HG03354 (cell line): ENCODE measurements around the gene ADRA1B.

Experiments used
- ATAC-seq: cut with Tn5 transposase; IDR thresholded peaks from one replicate; pipeline ENCODE4 v1.9.1; 2021; ENCODE audit warnings: mild to moderate bottlenecking; ENCODE audit not compliant: unreplicated experiment, poor library complexity, severe bottlenecking

ADRA1B gene

DNA sequence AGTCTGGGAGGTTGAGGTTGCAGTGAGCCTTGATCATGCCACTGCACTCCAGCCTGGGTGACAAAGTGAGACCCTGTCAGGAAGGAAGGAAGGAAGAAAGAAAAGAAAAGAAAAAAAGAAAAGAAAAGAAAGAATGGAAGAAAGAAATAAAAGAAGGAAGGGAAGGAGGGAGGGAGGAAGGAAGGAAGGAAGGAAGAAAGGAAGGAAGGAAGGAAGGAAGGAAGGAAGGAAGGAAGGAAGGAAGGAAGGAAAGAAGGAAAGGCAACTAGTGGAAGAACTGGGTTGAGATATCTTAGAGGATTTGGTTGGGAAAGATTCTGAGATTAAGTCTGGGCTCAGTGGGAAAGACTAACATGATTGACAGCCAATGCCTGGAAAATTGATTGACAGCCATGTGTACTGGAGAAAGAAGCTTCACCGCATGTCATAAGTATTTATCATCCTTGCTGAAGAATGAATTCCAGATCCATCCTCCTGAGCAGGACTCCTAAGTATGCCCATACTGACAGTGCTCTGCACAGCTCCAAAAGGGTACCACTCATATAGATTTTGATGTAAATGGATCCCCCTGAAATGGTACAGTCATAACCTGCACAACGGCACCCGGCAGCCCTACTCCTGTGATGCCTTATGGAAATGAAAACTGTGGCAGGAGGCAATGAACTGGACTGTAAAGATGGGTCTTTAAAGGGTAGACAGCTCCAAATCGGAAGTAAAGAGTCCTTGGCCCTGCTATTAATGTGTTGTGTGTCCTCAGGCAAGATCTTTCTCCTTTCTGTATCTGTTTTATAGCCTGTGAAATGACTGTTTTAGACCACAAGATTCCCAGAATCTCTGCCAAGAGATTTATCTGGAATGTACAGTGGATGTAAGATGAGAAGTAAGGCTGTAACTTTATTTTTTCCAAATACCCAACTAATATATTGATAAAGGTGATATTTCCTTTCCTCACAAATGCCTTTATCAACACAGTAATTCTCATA is 16.9 kb upstream of the ADRA1B start:
- no peak for ATAC-seq

DNA sequence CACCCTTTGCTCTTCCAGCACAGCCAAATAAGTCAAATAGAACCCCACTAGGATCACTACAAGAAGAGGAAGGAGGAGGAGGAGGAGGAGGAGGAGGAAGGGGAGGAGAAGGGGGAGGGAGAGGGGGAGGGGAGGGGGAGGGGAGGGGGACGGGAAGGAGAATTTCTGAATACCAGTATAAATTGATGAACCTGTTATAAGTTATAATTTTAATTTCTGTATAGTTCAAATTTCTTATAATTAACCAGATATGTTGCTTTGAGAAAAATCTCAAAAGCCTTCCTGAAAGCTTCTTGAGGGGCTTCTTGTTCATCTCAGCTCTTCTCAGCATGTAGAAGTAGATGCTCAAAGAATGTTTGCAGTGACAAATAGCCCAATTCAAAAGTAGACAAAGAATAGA is 15.0 kb upstream of the ADRA1B start:
- ATAC-seq, result no peak

DNA sequence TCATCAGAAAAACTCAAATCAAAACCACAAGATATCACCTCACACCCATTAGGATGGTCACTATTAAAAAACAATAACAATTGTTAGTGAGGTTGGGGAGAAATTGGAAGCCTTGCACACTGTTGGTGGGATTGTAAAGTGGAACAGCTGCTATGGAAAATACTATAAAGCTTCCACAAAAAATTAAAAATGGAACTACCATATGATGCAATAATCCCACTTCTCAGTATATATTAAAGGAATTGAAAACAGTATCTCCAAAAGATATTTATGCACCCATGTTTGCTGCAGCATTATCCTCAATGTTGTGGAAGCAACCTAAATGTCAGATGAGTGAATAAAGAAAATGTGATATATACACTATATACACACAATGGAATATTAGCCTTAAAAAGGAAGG is 14.5 kb upstream of the ADRA1B start:
- no peak for ATAC-seq

DNA sequence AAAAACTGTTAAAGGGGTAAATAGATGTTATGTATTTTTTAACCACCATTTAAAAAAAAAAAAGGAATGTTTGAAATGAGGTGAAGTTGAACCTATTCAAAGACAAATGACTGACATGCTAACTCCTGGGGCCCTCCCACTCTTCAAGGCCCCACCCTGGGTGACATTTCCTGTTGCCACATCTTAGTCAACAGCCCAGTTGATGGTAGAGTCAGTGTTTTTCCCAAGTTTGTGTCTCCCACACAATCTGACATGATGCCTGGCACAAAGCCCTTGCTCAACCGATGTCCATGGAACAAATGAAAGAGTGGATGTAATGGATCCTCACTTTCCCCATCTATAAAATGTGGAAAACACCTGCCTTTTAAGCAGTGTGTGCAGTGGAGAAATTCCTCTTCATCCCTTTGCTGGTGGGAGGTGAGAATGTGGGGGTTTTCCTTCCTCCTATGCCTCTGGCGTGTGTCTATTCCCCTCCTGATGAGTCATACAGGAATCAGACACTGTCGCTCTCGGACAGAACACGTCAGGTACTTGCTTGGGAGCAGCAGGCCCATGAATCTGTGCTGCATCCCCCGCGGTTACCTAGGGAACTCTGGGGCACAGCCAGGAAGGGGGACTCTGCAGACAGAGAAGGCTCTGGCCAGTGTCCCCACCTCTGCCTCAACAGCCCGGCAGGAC is 13.7 kb upstream of the ADRA1B start:
- ATAC-seq, result no peak

DNA sequence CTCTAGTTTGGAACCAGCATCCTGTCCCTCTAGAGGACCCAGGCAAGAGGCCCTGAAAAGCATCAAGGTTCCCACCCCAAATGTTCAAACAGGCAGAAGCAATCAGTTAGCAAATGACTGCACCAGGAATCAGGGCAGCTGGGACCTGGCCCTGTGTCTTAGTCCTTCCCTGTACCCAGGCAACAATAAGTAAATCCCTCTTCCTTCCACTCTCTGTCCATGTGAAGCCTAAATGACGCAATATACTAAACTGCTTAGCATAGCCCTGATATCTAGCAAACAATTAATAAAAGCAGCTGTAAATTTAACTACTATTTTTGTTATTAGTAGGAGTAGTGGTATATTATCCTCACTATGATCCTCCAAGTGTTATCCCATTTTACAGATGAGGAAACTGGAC is 13.2 kb upstream of the ADRA1B start:
- ATAC-seq, result no peak

DNA sequence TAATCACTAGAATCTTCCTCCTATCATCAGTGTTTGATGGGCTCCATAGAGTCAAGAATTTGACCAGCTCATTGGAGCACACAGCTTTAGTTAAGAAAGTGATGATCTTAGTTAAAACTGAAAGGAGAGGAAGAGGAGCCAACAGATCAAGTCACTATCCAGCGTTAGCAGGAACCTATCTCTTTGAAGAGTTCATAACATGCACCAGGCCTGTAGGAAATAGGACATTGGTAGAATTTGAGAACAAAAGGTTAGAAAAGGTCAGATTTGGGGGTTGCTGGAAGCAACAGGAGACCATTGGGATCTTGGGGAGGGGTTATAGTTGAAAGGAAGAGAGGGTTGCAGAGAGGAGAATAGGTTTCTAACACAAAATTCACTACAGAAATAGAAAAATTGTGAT is 11.4 kb upstream of the ADRA1B start:
- ATAC-seq, result no peak

DNA sequence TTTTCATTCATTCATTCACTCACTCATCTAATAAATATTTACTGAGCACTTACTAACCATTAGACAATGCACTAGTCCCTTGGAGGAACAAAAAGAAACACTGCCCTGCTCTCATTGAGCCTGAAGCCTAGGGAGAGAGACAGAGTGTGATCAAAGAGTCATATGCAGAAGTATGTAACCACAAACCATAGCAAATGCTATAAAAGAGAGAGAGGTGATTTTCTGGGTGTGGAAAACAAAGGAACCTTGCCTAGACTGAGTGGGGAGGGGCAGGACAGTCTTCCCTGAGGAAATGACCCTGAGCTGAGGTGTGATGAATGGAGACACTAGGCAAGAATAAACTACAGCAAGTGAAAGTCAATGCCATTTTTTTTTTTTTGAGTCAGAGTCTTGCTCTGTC is 10.8 kb upstream of the ADRA1B start:
- ATAC-seq, result no peak

DNA sequence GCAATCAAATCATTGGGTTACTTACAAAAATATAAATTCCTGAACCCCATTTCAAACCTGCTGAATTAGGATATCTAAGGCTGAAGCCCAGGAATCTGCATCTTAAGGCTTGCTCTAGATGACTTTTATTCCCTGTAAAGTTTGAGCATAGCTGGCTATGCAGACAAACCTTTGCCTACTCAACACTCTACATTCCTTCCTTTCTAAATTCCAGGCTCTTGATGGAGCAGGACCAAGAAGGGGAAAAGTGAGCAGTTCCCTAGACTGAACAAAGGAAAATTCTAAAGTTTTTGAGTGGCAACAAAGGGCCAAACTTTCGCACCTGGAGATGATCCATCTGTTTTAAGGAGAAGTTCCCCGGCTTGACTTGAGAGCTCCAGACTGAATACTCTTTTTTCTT is 9.8 kb upstream of the ADRA1B start:
- no peak for ATAC-seq

DNA sequence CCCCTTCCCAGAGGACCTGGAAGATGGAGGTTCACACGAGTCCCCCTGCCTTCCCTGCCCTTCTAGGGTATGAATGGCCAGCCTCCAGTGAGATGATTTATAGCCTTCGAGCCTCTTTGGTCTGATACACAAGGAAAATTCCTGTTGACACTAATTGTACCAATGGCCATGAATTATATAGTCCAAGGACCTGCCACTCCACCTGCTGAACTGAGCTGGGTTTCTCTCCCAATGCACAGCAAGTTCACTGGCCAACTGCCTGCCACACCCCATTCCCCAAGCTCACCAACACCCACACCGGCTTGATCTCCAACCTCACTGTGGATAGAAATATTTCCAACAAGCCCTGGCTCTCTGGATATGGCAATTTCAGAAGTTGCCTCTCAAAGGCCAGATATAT is 9.3 kb upstream of the ADRA1B start:
- no peak for ATAC-seq

DNA sequence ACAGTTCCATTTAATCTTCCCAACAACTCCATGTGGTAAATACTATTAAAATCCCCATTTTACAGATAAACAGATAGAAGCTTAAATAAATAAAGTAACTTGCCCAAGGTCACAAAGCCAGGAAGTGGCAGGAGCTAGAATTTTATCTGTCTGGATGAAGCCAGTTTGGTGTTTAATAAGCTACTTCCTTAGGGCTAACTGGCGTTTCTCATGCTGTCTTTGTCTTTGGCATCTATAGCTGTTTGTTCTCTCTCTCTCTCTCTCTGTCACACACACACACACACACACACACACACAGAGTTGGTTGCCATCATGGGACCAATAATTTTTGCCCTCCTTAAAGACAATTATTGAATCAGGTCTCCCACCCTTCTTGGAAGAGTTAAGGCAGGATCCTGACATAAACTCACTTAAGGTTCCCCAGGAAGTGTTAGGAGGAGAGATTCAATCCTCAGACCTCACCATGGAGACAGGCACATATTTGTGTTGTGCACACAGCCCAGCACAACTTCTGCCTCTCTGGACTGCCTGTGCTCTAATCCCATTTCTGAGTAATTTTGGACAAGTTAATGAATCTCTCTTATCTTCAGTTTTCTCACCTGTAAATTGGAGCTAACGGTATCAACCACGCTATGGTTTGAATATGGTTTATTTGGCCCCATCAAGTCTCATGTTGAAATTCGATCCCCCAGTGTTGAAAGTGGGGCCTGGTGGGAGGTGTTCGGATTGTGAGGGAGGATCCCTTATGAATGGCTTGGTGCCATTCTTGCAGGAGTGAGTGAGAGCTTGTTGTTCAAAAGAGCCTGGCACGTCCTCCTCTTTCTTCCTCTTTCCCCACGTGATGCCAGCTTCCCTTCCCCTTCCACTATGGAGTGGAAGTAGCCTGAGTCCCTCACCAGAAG is 8.3 kb upstream of the ADRA1B start:
- ATAC-seq, result no peak

DNA sequence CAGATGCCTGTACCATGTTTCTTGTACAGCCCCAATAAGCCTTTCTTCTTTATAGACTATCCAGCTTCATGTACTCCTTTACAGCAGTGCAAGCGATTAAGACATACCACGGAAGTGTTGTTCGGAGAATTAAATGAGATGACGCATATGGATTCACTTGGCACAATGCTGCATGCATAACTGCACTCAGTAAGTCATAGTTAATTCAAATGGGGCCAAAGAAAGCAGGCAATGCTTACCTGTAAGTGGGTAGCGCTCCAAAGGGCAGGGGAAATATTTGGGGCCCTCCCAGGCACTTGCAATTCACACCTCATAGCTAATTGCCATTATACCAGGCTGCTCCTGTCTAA is 7.7 kb upstream of the ADRA1B start:
- ATAC-seq, result no peak

DNA sequence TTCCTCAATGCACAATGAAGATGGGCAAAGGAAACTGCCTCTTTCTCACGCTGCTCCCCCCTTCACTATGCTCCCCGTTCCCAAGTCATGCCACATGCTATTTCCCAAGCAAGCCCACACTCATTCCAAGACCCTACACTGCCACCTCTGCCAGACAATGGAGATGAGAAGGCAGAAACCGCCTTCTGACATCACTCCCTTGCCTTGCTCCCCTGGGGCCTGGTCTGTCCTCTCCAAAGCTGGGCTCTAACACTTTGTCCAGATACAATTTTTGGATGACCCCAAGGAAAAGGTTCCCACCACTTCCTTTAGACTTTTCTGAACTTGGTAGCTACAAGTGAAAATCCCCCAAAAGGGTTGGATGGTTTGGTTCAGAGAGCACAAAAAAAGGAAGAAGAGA is 7.2 kb upstream of the ADRA1B start:
- ATAC-seq, result no peak

DNA sequence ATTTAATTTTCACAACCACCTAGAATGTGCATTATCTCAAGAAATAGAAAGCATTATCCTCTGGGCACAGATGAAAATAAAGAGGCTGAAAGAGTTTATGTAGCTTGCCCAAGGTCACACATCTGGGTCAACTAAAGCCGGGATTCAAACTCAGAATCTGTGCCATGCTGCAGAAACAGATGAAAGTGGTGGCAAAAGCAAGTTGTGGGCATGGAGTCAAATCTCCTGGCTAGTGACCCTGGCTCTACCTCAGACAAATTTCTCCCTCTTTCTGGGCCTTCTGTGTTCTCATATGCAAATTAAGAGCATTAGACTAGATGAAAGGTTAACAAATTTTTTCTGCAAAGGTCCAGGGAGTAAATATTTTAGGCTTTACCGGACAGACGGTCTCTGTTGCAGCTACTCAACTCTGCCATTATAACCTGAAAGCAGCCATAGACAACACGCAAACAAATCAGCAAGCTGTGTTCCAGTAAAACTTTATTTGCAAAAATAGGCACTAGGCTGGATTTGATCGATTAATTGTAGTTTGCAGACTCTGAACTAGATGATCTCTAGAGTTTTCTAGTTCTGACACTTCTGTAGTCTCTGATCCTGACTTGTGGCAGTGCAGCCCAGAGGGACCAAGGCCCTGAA is 6.0 kb upstream of the ADRA1B start:
- ATAC-seq, result no peak

DNA sequence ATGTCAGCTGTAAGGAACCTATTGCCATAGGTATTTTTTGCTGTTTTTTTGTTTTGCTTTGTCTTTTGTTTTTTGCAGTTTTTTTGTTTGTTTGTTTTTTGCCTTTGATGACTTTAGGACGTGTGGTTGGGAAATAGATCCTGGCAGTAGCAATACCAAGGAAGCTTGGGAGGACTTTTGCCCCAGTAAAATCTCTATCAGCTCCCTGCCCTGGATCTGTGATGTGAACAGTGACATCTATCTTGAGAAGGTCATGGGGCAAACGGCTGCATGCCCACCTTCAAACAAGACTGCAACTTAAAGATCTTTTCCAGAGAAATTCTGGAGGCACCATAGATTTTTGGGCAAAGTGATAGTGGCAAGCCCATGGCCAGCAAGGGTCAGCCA is 5.4 kb upstream of the ADRA1B start:
- ATAC-seq, result no peak

DNA sequence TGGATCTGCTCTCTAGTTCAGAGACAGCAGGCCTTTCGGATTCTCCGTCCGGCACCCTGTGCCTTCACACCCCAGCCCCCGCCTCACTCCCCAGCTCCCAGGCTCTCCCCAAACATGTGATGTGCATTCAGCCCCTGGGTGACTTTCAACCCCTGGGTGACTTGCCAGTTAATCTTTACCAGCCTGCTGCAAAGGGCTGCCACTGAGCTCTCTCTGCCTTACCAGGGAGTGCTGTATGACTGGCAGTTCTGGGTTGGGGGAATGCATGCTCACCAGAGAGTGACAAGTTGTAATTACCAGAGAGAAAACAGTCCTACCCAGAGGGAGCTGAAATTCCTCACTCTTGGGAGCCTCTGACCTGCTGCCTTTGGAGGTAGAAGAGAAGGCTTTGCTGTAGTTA is 4.9 kb upstream of the ADRA1B start:
- ATAC-seq, result no peak

DNA sequence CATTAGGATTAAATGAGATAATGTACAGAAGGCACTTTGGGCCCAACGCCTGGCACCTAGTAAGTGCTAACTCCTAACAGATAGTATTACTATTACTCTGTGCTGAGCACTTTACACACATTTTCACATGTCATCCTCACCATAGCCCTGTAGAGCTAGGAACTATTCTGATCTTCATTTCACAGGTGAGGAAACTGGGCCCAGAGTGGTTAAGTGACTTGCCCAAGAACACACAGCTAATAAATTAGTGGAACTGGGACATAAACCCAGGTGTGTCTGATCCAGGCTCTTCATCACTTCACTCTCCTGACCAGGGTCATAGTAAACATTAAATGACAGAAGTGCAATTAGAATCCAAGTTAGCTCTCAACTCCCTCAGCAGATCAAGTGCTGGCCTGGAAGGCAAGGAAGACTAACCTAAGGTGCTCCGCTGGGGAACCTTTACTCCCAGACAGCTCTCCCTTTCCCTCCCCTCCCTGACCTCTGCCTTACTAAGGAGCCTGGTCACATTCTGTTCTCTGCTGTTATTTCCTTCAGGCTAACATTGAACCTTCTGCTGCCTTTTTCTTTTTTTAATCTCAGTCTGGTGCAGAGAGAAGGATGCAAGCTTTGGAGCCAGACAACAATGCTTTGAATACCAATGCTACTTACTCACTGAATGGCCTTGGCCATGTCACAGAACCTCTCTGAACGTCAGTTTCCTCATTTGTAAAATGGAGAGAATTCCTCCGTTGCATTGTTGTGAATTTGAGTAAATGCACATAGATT is 4.1 kb upstream of the ADRA1B start:
- ATAC-seq, result no peak

DNA sequence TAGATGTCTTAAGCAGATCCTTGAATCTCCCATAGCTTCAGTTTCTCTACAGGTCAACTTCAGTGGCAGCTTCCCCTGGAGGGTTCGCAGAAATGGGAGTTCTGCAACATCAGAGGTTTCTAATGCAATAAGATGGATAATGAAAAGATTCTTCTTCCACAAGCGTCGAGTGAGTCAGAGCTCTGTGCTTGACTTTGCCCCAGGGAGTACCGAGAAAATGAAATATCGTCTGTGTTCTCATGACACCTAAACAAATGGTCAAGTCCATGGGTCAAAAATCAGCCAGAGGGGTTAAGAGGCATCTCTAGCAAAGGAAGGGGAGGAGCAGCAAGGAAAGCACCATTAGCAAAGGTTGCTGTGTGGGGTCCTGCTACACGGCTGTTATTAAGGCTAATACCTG is 3.2 kb upstream of the ADRA1B start:
- no peak for ATAC-seq

DNA sequence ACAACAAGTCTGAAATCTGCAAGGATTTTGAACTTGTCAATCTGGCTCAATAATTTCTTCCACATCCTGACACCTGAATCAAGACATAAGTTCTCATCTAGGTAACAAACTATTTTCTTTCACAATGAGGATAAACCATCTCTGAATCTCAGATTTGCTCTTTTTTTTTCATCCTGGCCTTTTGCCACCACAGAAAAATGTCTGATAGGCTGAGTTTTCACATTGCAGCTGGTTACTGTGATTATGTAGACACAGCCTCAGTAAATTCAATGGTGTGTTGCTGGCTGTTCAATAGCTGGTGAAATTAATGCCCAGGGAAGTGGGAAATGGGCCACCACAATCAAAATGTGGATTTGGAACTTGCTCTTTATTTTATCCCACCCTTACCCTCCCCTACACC is 2.8 kb upstream of the ADRA1B start:
- ATAC-seq, result no peak
